PFSK-1 (cell line): ENCODE results near the gene SYNGR1.

Experiments used
- FOXP2 ChIP-seq: optimal IDR thresholded peaks from 2 replicates; pipeline ENCODE3; 2011; ENCODE audit warnings: borderline replicate concordance, control low read depth, inconsistent platforms; ENCODE audit not compliant: insufficient read depth; ENCODE audit errors: extremely low read length, extremely low read depth
- POLR2AphosphoS5 ChIP-seq: IDR thresholded peaks from 2 replicates; pipeline ENCODE4 v1.6.1; 2012; ENCODE audit warnings: low read depth, mild to moderate bottlenecking, control low read depth, low read length, moderate library complexity
- SIN3A ChIP-seq: IDR thresholded peaks from 2 replicates; pipeline ENCODE4 v1.6.1; 2012; ENCODE audit warnings: mild to moderate bottlenecking, low read length, moderate library complexity, borderline replicate concordance; ENCODE audit not compliant: insufficient read depth
- TAF1 ChIP-seq: IDR thresholded peaks from 2 replicates; pipeline ENCODE4 v1.6.1; 2012; ENCODE audit warnings: low read length, control low read depth, borderline replicate concordance; ENCODE audit not compliant: insufficient read depth
- TF ChIP-seq, protein P1 (sequence below), 2 experiments: IDR thresholded peaks; 2 replicates each; pipeline versions ENCODE4 v1.6.1 to v1.8.0; 2011 to 2012; ENCODE audit warnings: low read depth in 2 of 2, low read length in 2 of 2, control low read depth in 1 of 2, inconsistent platforms in 1 of 2, mild to moderate bottlenecking in 1 of 2, moderate library complexity in 1 of 2; ENCODE audit not compliant: insufficient read depth in 1 of 2

The SYNGR1 gene

GRCh38 chr22:39382410-39382809, 32.6 kb downstream of the SYNGR1 start:
- TF ChIP-seq, protein P1, sequence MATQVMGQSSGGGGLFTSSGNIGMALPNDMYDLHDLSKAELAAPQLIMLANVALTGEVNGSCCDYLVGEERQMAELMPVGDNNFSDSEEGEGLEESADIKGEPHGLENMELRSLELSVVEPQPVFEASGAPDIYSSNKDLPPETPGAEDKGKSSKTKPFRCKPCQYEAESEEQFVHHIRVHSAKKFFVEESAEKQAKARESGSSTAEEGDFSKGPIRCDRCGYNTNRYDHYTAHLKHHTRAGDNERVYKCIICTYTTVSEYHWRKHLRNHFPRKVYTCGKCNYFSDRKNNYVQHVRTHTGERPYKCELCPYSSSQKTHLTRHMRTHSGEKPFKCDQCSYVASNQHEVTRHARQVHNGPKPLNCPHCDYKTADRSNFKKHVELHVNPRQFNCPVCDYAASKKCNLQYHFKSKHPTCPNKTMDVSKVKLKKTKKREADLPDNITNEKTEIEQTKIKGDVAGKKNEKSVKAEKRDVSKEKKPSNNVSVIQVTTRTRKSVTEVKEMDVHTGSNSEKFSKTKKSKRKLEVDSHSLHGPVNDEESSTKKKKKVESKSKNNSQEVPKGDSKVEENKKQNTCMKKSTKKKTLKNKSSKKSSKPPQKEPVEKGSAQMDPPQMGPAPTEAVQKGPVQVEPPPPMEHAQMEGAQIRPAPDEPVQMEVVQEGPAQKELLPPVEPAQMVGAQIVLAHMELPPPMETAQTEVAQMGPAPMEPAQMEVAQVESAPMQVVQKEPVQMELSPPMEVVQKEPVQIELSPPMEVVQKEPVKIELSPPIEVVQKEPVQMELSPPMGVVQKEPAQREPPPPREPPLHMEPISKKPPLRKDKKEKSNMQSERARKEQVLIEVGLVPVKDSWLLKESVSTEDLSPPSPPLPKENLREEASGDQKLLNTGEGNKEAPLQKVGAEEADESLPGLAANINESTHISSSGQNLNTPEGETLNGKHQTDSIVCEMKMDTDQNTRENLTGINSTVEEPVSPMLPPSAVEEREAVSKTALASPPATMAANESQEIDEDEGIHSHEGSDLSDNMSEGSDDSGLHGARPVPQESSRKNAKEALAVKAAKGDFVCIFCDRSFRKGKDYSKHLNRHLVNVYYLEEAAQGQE (IDR thresholded peaks at IDR 0.05; ENCODE audit: insufficient read depth in 1 of 2, low read depth in 2 of 2, low read length in 2 of 2) = no peak
- TF ChIP-seq FOXP2 (no peak), SIN3A (no peak), TAF1 (no peak), POLR2AphosphoS5 (no peak)

DNA sequence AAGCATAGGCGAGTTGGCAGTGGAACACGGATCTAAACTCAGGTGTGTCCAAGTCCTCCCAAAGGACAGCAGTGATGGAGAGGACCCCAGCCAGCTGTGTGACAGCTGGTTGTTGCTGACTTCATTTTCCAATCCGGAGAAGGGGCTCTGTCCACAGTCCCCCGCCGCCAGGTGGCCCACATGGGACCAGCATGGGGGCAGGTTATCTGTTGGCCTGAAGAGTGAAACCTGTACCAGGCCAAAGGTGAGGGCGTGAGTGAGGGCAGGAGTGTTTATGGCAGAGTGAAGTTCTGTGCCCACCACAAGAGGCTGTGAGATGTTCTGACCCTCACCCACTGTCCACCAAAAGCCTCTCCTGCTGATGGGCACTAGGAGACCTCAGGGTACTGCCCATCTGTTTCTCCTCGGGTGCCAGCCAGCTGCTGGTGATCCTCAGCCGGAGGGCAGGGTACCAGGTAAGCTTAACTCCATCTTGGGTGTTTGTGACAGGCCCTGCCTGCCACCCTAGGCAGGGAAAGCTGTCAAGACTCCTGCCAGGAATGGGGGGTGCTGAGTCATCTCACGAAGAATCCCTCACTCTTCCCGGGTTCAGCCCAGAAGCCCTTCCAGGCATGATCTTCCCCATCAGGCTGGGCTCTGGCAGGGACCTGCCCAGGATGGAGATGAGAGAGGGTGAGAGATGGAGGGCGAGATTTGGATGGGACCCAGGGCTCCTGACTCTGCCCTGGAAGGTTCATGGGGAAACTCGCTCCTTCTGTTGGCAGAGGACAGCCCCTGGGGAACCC, 34.2 kb downstream of the SYNGR1 start:
- TF ChIP-seq TAF1 (no peak), SIN3A (no peak), FOXP2 (no peak), POLR2AphosphoS5 (no peak)
- TF ChIP-seq, protein P1 (IDR thresholded peaks at IDR 0.05; ENCODE audit: insufficient read depth in 1 of 2, low read depth in 2 of 2, low read length in 2 of 2) = no peak

DNA sequence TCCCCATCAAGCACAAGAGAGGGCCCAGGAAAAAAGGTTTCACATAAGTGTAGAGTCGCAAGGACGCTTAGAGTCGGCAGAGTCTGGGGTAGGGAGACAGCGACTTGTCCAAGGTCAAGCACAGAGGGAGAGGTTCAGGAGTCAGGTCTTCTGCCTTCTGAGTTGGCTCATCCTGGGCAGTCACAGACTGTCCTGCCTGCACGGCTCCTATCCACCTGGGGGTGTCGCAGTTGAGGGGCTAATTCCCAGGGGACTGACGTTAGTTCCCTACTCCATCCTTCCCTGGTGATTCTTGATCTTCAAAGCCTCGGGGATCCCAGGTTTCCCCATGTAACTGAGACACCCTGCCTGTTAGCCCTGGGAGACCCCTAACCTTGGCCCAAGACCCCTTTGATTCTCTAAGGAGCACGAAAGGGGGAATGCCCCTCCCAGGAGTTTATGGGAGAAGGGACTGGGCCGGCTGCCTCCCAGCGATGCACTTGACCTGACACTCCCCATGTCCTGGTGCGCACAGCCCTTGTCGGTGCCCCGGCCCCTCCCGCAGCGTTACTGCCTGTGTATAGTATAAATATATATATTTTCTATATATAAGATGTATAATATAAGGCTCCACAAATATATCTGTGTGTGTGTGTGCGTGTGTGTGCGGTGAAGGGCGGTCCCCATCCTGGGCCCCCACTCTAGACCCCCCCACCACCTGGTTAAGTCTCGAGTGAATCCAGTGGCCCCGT, 35.1 kb downstream of the SYNGR1 start:
- TF ChIP-seq POLR2AphosphoS5 = no peak
- no peak for TF ChIP-seq FOXP2
- no peak for TF ChIP-seq TAF1
- TF ChIP-seq SIN3A = no peak
- TF ChIP-seq, protein P1 (IDR thresholded peaks at IDR 0.05; ENCODE audit: insufficient read depth in 1 of 2, low read depth in 2 of 2, low read length in 2 of 2) = no peak

GRCh38 chr22:39388261-39389011, 38.6 kb downstream of the SYNGR1 start:
- TF ChIP-seq FOXP2 = no peak
- no peak for TF ChIP-seq POLR2AphosphoS5
- TF ChIP-seq SIN3A = no peak
- TF ChIP-seq, protein P1 (IDR thresholded peaks at IDR 0.05; ENCODE audit: insufficient read depth in 1 of 2, low read depth in 2 of 2, low read length in 2 of 2) = no peak
- no peak for TF ChIP-seq TAF1
